Esophagus squamous epithelium (tissue), 4 donors: ENCODE results near the gene DLL3.

Source experiments
- POLR2A ChIP-seq, 4 donors: fragments of 450-650 bp; IDR thresholded peaks; one replicate each; pipeline ENCODE4 v1.6.1; 2017; ENCODE audit warnings: antibody characterized with exemption in 4 of 4, mild to moderate bottlenecking in 4 of 4, moderate library complexity in 3 of 4
- TF ChIP-seq, protein P1 (sequence below), 6 experiments: fragments of 450-650 bp in 4 of 6; fragments of 200-600 bp in 2 of 6; sonication (generic) in 2 of 6; IDR thresholded peaks; one replicate each; pipeline ENCODE4 v1.5.1; 2016 to 2019; ENCODE audit warnings: antibody characterized with exemption in 6 of 6, mild to moderate bottlenecking in 4 of 6, moderate library complexity in 4 of 6

DNA sequence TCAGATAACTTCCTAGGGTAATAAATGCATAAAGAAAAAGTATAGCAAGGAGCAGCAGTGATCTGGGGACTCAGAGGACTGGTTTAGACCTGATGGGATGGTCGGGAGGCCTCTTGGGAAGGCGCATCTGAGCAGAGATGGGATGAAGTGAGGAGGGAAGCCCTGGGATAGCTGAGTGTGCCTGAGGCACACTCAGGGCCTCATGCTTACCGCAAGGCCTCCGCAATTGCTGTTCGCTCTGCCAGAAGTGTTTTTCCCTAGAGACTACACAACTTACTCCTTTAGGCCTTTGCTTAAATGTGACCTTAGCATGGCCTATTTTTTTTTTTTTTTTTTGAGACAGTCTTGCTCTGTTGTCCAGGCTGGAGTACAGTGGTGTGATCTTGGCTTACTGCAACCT lies 4.1 kb upstream of the DLL3 start:
- TF ChIP-seq, protein P1, sequence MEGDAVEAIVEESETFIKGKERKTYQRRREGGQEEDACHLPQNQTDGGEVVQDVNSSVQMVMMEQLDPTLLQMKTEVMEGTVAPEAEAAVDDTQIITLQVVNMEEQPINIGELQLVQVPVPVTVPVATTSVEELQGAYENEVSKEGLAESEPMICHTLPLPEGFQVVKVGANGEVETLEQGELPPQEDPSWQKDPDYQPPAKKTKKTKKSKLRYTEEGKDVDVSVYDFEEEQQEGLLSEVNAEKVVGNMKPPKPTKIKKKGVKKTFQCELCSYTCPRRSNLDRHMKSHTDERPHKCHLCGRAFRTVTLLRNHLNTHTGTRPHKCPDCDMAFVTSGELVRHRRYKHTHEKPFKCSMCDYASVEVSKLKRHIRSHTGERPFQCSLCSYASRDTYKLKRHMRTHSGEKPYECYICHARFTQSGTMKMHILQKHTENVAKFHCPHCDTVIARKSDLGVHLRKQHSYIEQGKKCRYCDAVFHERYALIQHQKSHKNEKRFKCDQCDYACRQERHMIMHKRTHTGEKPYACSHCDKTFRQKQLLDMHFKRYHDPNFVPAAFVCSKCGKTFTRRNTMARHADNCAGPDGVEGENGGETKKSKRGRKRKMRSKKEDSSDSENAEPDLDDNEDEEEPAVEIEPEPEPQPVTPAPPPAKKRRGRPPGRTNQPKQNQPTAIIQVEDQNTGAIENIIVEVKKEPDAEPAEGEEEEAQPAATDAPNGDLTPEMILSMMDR (IDR thresholded peaks at IDR 0.05) = no peak
- TF ChIP-seq POLR2A (IDR thresholded peaks at IDR 0.05) = no peak
